GM18517 (cell line): ENCODE measurements around the gene MSX2.

Experiments
- ATAC-seq: cut with Tn5 transposase; IDR thresholded peaks from one replicate; pipeline ENCODE4 v1.9.1; 2021; ENCODE audit warnings: mild to moderate bottlenecking, moderate library complexity; ENCODE audit not compliant: unreplicated experiment

The MSX2 gene

DNA sequence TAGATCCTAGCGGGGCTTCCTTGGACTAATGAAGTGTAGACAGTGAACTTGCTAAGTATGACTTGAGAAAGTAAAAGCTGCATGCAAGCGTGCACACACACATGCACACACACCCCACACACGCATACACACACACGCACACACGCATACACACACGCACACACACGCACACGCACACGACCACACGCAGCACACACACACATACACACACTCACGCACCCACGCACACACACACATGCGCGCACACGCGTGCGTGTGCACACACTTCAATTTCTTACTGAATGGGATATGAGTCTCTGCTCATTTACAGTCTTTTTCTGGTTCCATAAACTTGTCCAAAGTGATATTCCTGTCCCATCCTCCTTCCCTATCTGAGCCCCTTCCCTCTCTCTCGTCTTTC is 41.2 kb downstream of the MSX2 start:
- ATAC-seq: no peak

DNA sequence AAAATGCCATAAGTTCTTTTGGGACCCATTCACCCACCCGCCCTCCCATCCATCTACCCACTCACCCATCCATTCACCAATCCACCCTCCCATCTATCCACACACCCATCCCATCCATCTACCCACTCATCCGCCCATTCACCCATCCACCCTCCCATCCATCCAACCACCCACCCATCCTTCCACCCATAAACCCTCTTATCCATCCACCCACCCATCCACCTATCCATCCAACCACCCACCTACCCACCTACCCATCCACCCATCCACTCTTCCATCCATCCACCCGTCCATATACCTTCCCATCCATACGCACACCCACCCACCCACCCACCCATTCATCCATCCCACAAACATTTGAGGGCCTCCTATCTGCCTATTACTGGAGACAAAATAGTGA is 43.3 kb downstream of the MSX2 start:
- no peak for ATAC-seq

DNA sequence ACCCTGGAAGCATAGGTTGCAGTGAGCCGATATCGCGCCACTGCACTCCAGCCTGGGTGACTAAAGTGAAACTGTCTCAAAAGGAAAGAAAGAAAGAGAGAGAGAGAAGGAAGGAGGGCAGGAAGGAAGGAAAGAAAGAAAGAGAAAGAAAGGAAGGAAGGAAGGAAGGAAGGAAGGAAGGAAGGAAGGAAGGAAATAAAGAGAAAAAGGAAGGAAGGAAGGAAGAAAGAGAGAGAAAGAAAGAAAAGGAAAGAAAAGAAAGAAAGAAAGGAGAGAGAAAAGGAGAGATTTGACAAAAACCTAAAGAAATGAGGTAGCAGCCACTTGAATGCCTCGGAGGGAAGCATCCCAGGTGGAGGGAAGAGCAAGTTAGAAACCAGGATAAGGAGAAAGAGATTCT is 44.6 kb downstream of the MSX2 start:
- ATAC-seq: no peak

DNA sequence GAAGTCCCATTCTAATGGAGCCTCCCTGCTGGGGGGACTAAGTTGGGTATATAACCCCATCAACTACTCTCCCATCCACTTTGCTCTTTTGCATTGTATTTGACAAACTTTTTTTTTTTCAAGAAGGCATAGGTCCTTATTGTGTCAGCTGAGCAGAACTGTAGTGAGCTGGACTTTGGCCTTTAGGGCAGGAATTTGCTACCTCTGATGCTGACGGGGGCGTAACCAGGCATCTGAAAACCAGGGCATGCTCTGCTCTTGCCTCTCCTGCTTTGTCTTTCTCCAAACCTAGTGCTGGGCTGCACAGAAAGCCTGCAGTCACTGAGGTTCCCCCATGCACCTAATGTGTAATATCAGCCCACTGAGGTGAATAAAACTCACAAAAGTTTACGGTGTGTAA is 49.0 kb downstream of the MSX2 start:
- no peak for ATAC-seq

DNA sequence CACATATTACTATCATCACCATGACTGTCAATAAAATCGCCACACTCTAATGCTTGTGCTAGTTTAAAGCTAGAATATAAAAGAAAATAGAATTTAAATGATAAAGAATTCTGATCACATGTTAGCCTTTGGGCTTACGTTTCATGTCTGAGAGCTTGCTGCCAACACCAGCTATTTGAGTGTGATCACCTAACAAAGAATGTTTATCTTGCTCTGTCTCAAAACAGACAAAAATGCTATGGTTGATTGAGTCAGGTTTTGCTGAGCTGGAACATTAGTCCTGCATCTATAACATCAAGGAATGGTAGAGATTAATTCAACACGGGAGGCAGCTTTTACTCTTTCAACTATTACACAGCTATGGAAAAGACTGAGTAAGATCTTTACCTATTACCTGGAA is 50.7 kb downstream of the MSX2 start:
- ATAC-seq: no peak

DNA sequence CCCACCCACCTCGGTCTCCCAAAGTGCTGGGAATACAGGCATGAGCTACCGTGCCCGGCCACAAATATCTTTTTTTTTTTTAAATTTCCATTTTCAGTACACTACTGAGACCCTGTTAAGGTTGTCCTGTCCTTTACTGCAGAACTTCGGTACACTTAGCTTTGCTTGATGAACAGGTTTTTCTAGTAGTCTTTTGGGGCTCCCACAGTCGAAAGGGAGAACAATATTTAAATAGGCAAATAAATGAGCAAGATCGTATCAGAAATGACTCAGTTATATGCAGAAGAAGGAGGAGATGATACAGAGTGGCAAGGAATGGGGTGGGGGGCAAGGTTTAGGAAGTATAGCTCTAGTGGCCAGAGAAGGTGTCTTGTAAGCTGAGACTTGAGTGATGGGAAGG is 52.7 kb downstream of the MSX2 start:
- no peak for ATAC-seq

DNA sequence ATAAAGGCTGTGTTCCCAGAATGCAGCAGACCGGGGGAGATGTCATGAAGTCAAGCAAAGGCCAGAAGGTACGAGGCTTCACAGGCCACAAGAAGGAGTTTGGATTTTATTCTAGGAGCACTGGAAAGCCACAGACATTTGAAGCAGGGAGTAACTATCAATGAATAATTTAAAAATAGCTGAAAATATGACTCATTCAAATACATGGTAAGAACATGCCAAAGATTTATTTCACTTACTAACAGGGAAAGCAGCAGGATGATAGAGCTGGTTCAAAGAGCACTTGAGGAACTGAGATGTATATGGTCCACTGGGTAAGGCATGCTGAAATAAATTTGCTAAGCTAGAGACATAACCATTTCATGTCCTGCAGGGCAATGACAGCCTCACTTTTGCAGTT is 53.2 kb downstream of the MSX2 start:
- no peak for ATAC-seq
